Ovary (tissue), 9 donors: ENCODE results near the gene GOLGA2. TPM values are rescaled to one million over a fixed set of nuclear protein-coding genes. Genes with fewer than 3 reads are reported as not detected.
A peak's percentile ranks its signal among the peaks of the same experiment; 100 is the strongest.

Experiments used
- DNase-seq, 5 donors: peaks; one replicate each; pipeline ENCODE4 v3.0.0-alpha.2; 2019 to 2020
- H3K27ac ChIP-seq, 2 donors: fragments of 200-600 bp; one replicate each; pipeline versions ENCODE4 v1.5.1 to v1.8.0; 2019 to 2022
- H3K27me3 ChIP-seq: fragments of 200-600 bp; one replicate; pipeline ENCODE4 v1.8.0; 2022
- H3K36me3 ChIP-seq: fragments of 200-600 bp; sonication (generic); one replicate; pipeline ENCODE4 v1.5.1; 2019
- H3K4me1 ChIP-seq: one replicate; pipeline ENCODE4 v1.8.1; 2013; ENCODE audit warnings: mild to moderate bottlenecking, moderate library complexity; ENCODE audit not compliant: insufficient read depth
- H3K4me3 ChIP-seq: fragments of 200-600 bp; sonication (generic); one replicate; pipeline ENCODE4 v1.5.1; 2017
- H3K9me3 ChIP-seq, 2 donors: fragments of 200-600 bp in 1 of 2; sonication (generic) in 1 of 2; one replicate each; pipeline versions ENCODE4 v1.5.1 to v1.8.1; 2013 to 2019; ENCODE audit warnings: mild to moderate bottlenecking in 1 of 2, moderate library complexity in 1 of 2
- EP300 ChIP-seq: sonication (generic); formaldehyde crosslinking; IDR thresholded peaks from one replicate; pipeline ENCODE4 v1.6.1; 2017; ENCODE audit warnings: antibody characterized with exemption
- POLR2A ChIP-seq: fragments of 450-650 bp; IDR thresholded peaks from one replicate; pipeline ENCODE4 v1.6.1; 2017; ENCODE audit warnings: antibody characterized with exemption, mild to moderate bottlenecking, moderate library complexity
- WGBS, 3 donors: extraction: QIAGEN DNeasy Blood & Tissue Kit in 1 of 3; methylation state at CpG; one replicate each; pipeline versions ENCODE4 v1.1.5 to v1.1.7; 2013 to 2017; 5-methylcytosine and 5-hydroxymethylcytosine counted together
- intact Hi-C, 4 donors: fragments of 100-400 bp; cut with DNase I; formaldehyde crosslinking; loops; one replicate each; pipeline versions ENCODE4 v1.11.0 to v1.15.1; 2022 to 2023
- polyA plus RNA-seq, 2 donors: library from polyadenylated mRNA; stranded (reverse); fragments of 200-250 nt in 1 of 2; fragments of 350-450 nt in 1 of 2; fragmentation: Illumina TruSeq in 1 of 2; extraction: RNeasy Lipid Tissue Mini Kit (QIAGEN cat#74804) in 1 of 2; gene quantifications; one replicate each; pipeline ENCODE4 v1.2.3, GENCODE V29; 2013 to 2014
- total RNA-seq, 7 donors: library from RNA; depleted of rRNA in 2 of 7; stranded (reverse); fragments of >200 nt in 2 of 7; fragmentation: NEBNext Ultra II Directional in 3 of 7; extraction: Animal tissue kit (Norgen Biotek cat#: 25700) in 3 of 7; gene quantifications; one replicate each; pipeline versions ENCODE4 v1.1.0 to v1.2.4, GENCODE V29; 2016 to 2023
- TF ChIP-seq, protein P1 (sequence below), 3 donors: fragments of 450-650 bp in 2 of 3; fragments of 200-600 bp in 1 of 3; IDR thresholded peaks; one replicate each; pipeline versions ENCODE4 v1.5.1 to v1.8.0; 2016 to 2022; ENCODE audit warnings: antibody characterized with exemption in 3 of 3, mild to moderate bottlenecking in 1 of 3
- donor health status: DM: no; HTN: no; CAD: no; lungs with moderate emphysema.
- donor health status: DM: no; HTN: no; CAD: no.
- donor health status: Bipolar disorder and iron deficiency.
- donor health status: DM: yes; HTN: yes; CAD: no.
- donor health status: DM: no; HTN: no; CAD: no.
- donor health status: DM: yes; HTN: yes; CAD: no.

Gene GOLGA2
- total and polyA plus RNA-seq, 9 donors, result 53.2 to 117 (median 107) TPM

DNA sequence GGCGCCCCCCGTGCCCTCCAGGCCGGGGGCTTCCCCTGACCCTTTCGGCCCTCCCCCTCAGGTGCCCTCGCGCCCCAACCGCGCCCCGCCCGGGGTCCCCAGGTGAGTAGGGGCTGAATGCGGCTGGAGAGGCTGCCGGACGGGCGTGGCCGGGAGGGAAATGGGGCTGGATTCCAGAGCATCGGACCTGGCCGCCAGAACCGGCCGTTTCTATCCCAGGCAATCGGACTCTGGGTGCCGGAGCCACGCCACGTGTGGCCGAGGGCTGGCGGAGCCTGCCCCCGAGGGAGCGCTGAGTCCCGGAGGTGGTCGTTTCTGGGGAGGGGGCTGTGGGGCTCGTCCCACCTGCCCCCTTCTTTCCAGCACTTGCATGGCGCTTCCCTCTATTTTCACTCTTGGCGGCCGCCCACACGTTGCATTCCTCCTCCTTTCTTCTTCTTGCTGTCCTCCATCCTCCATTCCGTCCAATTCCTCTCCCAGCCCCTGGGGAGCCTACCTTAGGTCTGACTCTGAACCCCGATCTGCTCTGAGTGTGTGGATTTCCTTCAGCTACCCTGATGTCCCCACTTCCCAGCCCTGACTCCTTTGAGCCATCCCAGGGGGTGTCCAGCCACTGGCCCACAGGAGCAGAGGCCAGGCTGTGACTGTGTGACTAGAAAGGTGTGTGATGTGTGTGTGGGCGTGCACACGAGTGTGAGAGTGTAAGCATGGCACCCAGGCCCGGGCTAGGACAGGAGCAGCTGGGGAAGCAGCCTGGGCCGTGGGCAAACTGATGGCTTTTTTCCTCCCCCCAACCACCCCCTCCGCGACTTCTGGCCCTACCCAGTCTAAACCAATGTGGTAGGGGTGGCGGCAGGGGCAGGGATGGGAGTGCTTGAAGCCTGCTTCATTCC, 24.7 kb downstream of the GOLGA2 start:
- no peaks in the 10 kb centered on the region for H3K4me1 ChIP-seq
- H3K9me3 ChIP-seq, result no peaks in the 10 kb centered on the region
- no peak overlapping the region for H3K27ac ChIP-seq
- H3K27me3 ChIP-seq, result no peaks in the 10 kb centered on the region
- H3K36me3 ChIP-seq, result no peaks in the 10 kb centered on the region
- 39 to 52% (median 50%) methylated on average over 35 to 43 of the region's 43 CpGs for WGBS, 3 donors
- TF ChIP-seq POLR2A, result no peak
- no peak for TF ChIP-seq EP300
- TF ChIP-seq, protein P1, sequence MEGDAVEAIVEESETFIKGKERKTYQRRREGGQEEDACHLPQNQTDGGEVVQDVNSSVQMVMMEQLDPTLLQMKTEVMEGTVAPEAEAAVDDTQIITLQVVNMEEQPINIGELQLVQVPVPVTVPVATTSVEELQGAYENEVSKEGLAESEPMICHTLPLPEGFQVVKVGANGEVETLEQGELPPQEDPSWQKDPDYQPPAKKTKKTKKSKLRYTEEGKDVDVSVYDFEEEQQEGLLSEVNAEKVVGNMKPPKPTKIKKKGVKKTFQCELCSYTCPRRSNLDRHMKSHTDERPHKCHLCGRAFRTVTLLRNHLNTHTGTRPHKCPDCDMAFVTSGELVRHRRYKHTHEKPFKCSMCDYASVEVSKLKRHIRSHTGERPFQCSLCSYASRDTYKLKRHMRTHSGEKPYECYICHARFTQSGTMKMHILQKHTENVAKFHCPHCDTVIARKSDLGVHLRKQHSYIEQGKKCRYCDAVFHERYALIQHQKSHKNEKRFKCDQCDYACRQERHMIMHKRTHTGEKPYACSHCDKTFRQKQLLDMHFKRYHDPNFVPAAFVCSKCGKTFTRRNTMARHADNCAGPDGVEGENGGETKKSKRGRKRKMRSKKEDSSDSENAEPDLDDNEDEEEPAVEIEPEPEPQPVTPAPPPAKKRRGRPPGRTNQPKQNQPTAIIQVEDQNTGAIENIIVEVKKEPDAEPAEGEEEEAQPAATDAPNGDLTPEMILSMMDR (IDR thresholded peaks at IDR 0.05), result no peak
- no peak overlapping the region for H3K4me3 ChIP-seq
- no peak for DNase-seq
- intact Hi-C loops, result no loop called here

DNA sequence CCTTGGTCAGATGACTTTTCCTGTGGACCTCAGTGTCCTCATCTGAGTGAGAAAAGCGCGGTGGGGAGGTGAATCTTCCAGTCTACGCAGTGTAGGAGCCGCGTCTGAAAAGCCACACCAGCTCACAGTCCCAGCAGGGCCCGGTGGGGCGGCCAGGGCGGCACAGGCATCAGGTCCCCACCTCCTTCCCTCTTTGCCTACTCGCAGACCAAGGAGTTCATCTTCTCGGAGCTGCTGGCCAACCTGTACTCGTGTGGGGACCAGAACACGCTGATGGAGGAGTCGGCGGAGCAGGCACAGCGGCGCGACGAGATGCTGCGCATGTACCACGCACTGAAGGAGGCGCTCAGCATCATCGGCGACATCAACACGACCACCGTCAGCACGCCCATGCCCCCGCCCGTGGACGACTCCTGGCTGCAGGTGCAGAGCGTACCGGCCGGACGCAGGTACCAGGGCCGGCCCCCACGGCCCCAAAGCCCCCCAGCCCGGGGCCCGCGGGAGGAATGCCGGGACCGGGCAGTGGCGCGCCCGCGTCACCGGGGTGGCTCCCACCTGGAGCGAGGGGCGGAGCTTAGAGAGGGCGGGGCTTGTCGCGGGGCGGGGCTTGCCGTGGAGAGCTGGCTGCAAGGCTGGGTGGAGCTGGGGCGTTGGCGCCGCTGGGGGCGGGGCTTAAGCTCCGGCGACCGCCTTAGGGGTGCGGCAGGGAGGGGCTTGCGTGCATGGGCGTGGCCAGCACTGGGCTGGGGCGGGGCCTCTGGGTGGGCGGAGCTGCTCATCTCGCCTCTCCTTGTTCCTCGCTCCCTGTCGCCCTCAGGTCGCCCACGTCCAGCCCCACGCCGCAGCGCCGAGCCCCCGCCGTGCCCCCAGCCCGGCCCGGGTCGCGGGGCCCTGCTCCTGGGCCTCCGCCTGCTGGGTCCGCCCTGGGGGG, 25.6 kb downstream of the GOLGA2 start:
- intact Hi-C loops, result no loop called here
- TF ChIP-seq, protein P1 (IDR thresholded peaks at IDR 0.05), result no peak
- TF ChIP-seq EP300 (no peak), POLR2A (no peak)
- Histone ChIP-seq H3K36me3 (no peaks in the 10 kb centered on the region), H3K9me3 (no peaks in the 10 kb centered on the region), H3K4me3 (no peak overlapping the region), H3K4me1 (peaks cover 1% of the 10 kb centered on the region), H3K27me3 (no peaks in the 10 kb centered on the region), H3K27ac (no peak overlapping the region)
- DNase-seq, result peak; percentile 38 to 78 (median 70)
- WGBS, 3 donors, result 25 to 55% (median 39%) methylated on average over 63 to 81 of the region's 81 CpGs

DNA sequence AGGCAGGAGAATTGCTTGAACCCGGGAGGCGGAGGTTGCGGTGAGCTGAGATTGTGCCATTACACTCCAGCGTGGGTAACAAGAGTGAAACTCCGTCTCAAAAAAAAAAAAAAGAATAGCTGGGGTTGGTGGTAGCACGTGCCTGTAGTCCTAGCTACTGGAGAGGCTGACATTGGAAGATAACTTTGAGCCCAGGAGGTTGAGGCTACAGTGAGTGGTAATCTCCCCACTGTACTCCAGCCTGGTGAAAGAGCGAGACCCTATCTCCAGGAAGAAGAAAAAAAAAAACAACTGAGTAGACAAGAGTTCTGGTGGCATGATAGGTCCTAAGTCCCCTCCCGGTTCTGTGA, 26.3 kb downstream of the GOLGA2 start:
- intact Hi-C loops, result no loop called here
- H3K27ac ChIP-seq, result no peak overlapping the region
- H3K27me3 ChIP-seq, result no peaks in the 10 kb centered on the region
- H3K4me3 ChIP-seq, result no peak overlapping the region
- no peak for DNase-seq
- 82 to 85% (median 82%) methylated on average over 8 of the region's 8 CpGs for WGBS, 3 donors
- H3K4me1 ChIP-seq, result peaks cover 2% of the 10 kb centered on the region
- H3K36me3 ChIP-seq, result no peaks in the 10 kb centered on the region
- H3K9me3 ChIP-seq, result no peaks in the 10 kb centered on the region
- TF ChIP-seq EP300, result no peak
- TF ChIP-seq, protein P1 (IDR thresholded peaks at IDR 0.05), result no peak
- TF ChIP-seq POLR2A, result no peak

DNA sequence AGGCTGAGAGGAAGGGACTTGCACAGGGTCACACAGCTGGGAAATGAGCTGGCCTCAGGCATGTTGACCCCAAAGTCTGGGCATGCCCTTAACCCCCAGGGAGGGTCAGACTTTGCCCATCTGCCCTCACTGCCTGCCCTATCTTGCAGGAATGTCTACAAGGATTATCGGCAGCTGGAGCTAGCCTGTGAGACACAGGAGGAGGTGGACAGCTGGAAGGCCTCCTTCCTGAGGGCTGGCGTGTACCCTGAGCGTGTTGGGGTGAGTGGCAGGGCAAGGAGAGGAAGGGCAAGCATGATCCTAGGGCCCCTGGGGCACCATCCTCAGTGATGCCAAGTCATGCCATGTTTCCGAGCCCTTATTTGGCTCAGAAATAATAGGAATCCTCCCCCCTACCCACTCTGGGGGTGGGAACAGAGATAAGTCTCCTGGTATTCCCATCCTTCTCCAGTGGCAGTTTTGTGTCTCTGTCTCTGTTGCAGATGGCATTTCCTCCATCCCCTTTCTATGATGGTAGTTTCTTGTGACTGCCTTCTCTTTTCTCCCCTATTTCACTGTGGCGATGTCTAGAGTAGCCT, 28.5 kb downstream of the GOLGA2 start:
- H3K9me3 ChIP-seq, result no peaks in the 10 kb centered on the region
- intact Hi-C loops, result no loop called here
- H3K36me3 ChIP-seq, result no peaks in the 10 kb centered on the region
- H3K27ac ChIP-seq, result no peak overlapping the region
- no peaks in the 10 kb centered on the region for H3K27me3 ChIP-seq
- DNase-seq, result no peak
- TF ChIP-seq POLR2A, result no peak
- no peak for TF ChIP-seq EP300
- TF ChIP-seq, protein P1 (IDR thresholded peaks at IDR 0.05), result no peak
- 70 to 83% (median 74%) methylated on average over 5 of the region's 5 CpGs for whole genome bisulfite sequencing, 3 donors
- no peak overlapping the region for H3K4me3 ChIP-seq
- peaks cover 2% of the 10 kb centered on the region for H3K4me1 ChIP-seq
